IPS DF 6.9 (cell line): ENCODE data around the gene GRB2.

ENCODE experiments used
- DNase-seq: peaks from one replicate; pipeline ENCODE4 v3.0.0-alpha.2; 2013; ENCODE audit warnings: low read depth, low spot score
- H3K27ac ChIP-seq: one replicate; pipeline ENCODE4 v1.5.1; 2013; ENCODE audit warnings: low read length, control low read depth
- H3K27me3 ChIP-seq: 2 replicates; pipeline ENCODE4 v1.6.1; 2013; ENCODE audit warnings: mild to moderate bottlenecking, low read length; ENCODE audit not compliant: control insufficient read depth, insufficient read depth
- H3K36me3 ChIP-seq: 2 replicates; pipeline ENCODE4 v1.6.1; 2013; ENCODE audit warnings: low read length; ENCODE audit not compliant: control insufficient read depth, insufficient read depth
- H3K4me1 ChIP-seq: 2 replicates; pipeline ENCODE4 v1.6.1; 2013; ENCODE audit warnings: low read length; ENCODE audit not compliant: control insufficient read depth, insufficient read depth
- H3K4me3 ChIP-seq: 2 replicates; pipeline ENCODE4 v1.5.1; 2013; ENCODE audit warnings: mild to moderate bottlenecking, low read length
- H3K9me3 ChIP-seq: 2 replicates; pipeline ENCODE4 v1.6.1; 2013; ENCODE audit warnings: low read length, inconsistent platforms; ENCODE audit not compliant: control insufficient read depth, insufficient read depth
- WGBS: extraction: QIAGEN DNeasy Blood & Tissue Kit; methylation state at CpG from one replicate; pipeline ENCODE4 v1.1.7; 2013; ENCODE audit warnings: mixed read lengths, missing lambda C conversion rate; ENCODE audit not compliant: insufficient read length, insufficient coverage; 5-methylcytosine and 5-hydroxymethylcytosine counted together

Gene GRB2

GRCh38 chr17:75270218-75270965 is 135.1 kb downstream of the GRB2 start:
- Histone ChIP-seq H3K4me3 (peak overlapping the region; percentile 45; the same call in 1 of the 2 replicates), H3K27ac (no peak overlapping the region), H3K27me3 (no peaks in the 10 kb centered on the region), H3K9me3 (no peaks in the 10 kb centered on the region), H3K4me1 (peaks cover 4% of the 10 kb centered on the region; the same call in 1 of the 2 replicates), H3K36me3 (peaks cover 16% of the 10 kb centered on the region)
- no peak for DNase-seq
- no CpG with 5 or more reads among the region's 47 CpGs for WGBS

DNA sequence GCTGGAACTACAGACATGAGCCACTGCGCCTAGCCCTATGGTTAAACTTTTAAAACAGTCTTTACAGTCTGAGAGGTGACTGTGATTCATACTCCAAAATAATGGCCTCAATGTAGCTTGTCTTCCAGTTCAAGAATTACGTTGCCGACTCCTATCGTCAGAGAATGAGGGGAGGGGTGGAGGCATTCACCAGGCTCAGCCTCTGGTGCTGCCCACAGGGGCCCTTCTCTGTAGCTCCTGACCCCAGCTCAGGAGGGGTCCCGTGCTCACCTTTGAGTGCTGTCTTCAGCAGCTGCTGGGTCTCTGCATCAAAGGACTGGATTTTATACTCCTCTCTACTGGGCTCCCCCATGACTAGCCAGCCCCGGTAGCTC is 135.6 kb downstream of the GRB2 start:
- Histone ChIP-seq H3K36me3 (peaks cover 17% of the 10 kb centered on the region), H3K27me3 (no peaks in the 10 kb centered on the region), H3K27ac (no peak overlapping the region), H3K4me3 (peak overlapping the region; percentile 45; the same call in 1 of the 2 replicates), H3K4me1 (peaks cover 4% of the 10 kb centered on the region; the same call in 1 of the 2 replicates), H3K9me3 (no peaks in the 10 kb centered on the region)
- WGBS = no CpG with 5 or more reads among the region's 6 CpGs
- DNase-seq = no peak
